ENCODE data around the gene LAD1. TPM values are rescaled to one million over a fixed set of nuclear protein-coding genes. Genes with fewer than 3 reads are reported as not detected.

The LAD1 gene
- total and polyA plus RNA-seq, 2 of the 13 experiments (the other 11 are each of a cell fraction or from before 2014, with no cell fraction given), result 10.8 to 65.6 TPM

GRCh38 chr1:201399352-201400126, 415 bp upstream of the LAD1 start (continued):
- TF ChIP-seq ZBTB46 (CRISPR knock-in tag; IDR thresholded peaks at IDR 0.05; ENCODE audit: borderline replicate concordance) (no peak), FOXP1 (IDR thresholded peaks at IDR 0.05) (no peak), FOXP1 (CRISPR knock-in tag; IDR thresholded peaks at IDR 0.05) (no peak), TBL1XR1 (IDR thresholded peaks at IDR 0.05; ENCODE audit: borderline replicate concordance, low read length, partially characterized antibody) (no peak), SNAPC2 (CRISPR knock-in tag; IDR thresholded peaks at IDR 0.05) (0 out of 2 replicates have a peak, but pooled peaks have one; percentile 34), TFAP4 (IDR thresholded peaks at IDR 0.05; ENCODE audit: borderline replicate concordance, low read depth) (peak; percentile 63; the same call in 1 of the 2 replicates), KLF6 (CRISPR knock-in tag; IDR thresholded peaks at IDR 0.05) (peak; percentile 41; the same call in 1 of the 2 replicates), ZNF816 (CRISPR knock-in tag; IDR thresholded peaks at IDR 0.05; ENCODE audit: borderline replicate concordance) (no peak), ZNF672 (CRISPR knock-in tag; IDR thresholded peaks at IDR 0.05) (no peak), ATM (IDR thresholded peaks at IDR 0.05; ENCODE audit: borderline replicate concordance) (no peak), RAD51 (IDR thresholded peaks at IDR 0.05; ENCODE audit: borderline replicate concordance) (no peak), ZNF619 (CRISPR knock-in tag; IDR thresholded peaks at IDR 0.05) (no peak), ZNF329 (CRISPR knock-in tag; IDR thresholded peaks at IDR 0.05; ENCODE audit: low read depth) (0 out of 2 replicates have a peak, but pooled peaks have one; percentile 52), BATF2 (CRISPR knock-in tag; IDR thresholded peaks at IDR 0.05) (peak; percentile 59; the same call in 1 of the 2 replicates), ZNF280B (CRISPR knock-in tag; IDR thresholded peaks at IDR 0.05; ENCODE audit: borderline replicate concordance) (no peak), ZNF614 (CRISPR knock-in tag; IDR thresholded peaks at IDR 0.05; ENCODE audit: borderline replicate concordance) (no peak; the same call in 1 of the 2 replicates), ZNF772 (CRISPR knock-in tag; IDR thresholded peaks at IDR 0.05) (no peak), KDM3A (CRISPR knock-in tag; IDR thresholded peaks at IDR 0.05; ENCODE audit: low read depth) (no peak; the same call in 1 of the 2 replicates), DMTF1 (CRISPR knock-in tag; IDR thresholded peaks at IDR 0.05) (no peak)

All from HepG2 (cell line).